ENCODE data around the gene STEAP1.
"Not testable (repeated sequence)": the region's sequence is repeated elsewhere in the genome, so short reads cannot be mapped to it uniquely, and the experiment has no call there.

The STEAP1 gene

DNA sequence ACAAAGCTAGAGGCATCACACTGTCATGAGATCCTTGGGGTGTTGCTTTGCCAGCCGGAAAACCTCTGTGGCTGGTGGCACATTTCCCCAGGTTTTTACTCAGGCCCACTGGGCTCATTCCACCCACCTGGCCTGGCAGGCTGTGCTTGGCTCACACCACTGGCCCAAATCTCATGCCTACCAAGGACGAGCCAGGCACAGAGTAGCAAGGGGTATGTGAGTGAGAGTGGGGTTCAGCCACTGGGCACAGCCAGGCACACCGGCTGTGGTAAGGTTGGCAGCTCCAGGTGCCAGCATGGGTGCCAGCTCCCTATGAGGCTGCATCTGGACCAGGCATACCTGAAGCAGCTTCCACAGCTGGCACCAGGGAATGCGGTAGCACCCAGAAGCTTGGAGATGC is 21.4 kb downstream of the STEAP1 start:
- DNase-seq: no peak

DNA sequence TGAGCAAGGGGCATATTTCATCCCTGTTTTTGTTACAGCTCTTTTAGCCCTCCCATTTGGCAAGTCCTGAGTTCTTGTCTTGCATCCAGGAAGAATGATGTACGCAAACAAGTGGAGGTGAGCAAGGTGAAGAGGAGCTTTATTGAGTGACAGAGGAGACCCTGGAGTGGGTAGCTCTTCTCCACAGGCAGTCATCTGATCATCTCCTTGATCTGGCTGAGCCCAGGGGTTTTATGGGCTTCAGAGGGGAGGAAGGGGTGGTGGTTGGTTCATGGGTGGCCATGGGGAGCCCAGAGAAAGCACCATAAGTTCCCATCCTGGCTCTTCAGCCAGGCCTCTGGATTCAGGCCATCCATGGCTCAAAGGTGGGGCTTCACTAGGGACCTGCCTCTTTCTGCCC is 21.9 kb downstream of the STEAP1 start:
- no peak for DNase-seq

DNA sequence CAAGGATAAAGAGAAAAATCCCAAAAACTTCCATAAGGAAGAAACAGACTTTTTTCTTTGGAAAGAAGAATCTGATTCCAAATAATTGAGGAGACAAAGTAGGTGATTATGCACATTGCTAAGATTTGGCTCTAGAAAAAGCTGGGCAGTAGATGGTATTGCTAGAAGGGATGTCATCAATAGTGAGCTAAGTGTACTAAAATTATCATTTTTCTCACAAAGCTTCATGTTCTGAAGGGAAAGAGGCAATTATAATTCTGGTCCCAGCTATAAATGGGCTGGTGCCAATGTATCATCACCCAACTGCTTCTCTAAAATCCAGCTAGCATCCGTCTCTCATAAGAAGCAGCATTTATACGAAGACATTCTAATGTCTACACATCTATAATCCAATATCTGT is 23.9 kb downstream of the STEAP1 start:
- DNase-seq: no peak

DNA sequence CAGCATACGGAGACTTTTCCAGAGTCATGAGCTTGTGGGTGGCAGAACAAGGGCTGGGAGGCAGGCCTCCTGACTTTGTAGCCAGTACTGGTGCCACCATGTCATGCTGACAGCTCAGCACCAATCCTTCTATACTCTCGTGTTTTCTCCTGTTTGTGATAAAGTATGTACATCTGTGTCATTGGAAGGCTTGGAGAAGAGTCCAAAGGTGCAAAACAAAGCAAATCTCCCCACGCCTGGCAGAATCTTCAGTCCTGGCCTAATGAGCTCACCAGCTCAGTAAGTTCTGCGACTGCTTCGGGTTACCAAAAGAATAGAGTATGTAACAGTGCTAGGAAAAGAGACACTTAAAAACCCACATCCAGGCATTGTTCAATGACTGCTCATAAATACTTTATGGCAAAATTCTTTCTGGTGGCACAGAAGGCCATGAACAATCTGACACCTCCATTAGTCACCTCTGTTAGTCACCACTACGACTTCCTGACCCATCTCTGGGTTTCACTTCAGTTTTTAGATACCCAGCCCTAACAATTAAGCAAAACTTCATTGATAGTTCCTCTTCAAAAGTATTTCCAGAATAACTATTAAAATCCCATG is 24.5 kb downstream of the STEAP1 start:
- DNase-seq: no peak

DNA sequence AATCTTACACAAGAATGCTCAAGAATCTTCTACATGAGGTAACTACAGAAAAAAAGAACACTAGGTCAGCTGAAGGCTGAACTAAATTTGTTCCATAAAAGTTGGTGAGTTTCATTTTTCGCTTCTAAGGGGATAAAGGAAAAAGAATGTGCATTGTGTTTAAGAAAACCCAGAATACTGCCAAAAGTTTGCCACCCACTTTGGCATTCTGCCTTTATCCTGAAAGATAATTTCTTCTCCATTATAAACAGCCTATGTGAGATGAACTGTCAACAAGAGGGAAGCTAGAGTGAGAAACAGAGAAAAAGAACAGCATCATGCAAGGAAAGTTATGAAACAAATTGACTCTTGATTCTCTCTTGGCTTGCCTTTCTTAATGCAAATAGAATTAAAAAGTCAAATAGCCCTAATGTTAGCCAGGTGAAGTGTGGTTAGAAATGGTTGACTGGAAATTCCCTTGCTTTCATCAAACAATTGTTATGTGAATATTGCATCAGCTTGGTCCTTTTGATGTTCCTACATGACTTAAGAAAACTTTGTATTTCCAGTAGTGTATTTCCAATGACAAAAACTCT is 25.8 kb downstream of the STEAP1 start:
- DNase-seq: no peak

DNA sequence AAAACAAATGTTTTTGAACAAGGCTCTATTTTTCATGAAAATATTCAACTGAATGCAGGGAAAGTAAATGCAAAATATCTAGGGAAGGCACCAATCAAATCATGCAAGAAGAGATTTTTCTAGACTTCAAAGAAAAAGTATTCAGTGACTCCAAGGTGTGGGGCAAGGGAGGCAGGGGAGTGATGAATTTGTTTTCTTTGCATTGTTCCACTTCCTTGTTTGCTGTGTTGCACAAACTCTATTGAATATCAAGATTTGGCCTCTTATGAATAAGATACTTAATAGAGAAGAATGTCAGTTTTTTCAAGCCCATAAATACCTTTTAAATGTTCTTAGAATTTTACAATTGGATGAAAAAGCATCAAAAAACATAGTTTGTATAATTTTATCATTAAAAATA is 26.4 kb downstream of the STEAP1 start:
- no peak for DNase-seq

DNA sequence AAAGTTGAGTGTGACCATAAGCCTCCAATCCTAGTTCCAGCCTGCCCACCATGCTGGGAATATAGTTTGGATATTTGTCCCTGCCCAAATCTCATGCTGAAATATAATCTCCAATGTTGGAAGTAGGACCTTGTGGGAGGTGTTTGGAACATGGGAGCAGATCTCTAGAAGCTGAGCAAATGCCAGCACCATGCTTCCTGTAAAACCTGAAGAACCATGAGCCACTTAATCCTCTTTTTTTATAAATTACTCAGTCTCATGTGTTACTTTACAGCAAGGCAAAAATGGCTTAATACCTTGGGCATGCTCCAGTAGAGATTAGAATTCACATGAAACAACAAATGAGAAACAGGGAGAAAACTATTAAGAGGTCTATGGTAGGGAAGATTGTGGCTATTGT is 27.2 kb downstream of the STEAP1 start:
- DNase-seq: no peak

DNA sequence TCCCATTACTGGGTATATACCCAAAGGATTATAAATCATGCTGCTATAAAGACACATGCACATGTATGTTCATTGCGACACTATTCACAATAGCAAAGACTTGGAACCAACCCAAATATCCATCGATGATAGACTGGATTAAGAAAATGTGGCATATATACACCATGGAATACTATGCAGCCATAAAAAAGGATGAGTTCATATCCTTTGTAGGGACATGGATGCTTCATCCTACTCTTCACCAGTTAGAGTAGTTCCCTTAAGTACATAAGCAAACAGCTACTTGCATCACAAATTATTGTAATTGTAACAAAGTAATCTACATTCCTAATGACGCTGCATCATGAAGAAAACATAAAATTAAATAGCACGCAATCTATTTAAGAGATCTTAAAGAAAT is 32.0 kb downstream of the STEAP1 start:
- not testable (repeated sequence) for DNase-seq

DNA sequence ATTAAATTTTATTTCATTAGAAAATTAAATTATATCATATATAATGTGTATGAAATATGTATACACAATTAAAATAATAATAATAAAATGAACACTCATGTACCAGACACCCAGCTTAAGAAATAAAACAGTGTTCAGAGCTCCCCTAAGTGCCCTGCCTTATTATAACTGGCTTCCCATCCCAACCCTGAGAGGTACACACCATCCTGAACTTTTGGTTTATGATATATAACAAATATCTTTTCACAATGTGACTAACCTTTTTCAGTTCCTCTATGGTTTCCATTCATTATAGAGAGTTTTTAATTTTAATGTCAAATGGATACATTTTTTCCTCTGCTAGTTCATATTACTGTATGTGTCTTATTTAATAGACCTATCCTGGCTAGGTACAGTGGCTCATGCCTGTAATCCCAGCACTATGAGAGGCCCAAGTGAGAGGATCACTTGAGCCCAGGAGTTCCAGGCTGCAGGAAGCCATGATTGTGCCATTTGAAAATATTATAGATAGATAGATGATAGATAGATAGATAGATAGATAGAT is 33.3 kb downstream of the STEAP1 start:
- no peak for DNase-seq

DNA sequence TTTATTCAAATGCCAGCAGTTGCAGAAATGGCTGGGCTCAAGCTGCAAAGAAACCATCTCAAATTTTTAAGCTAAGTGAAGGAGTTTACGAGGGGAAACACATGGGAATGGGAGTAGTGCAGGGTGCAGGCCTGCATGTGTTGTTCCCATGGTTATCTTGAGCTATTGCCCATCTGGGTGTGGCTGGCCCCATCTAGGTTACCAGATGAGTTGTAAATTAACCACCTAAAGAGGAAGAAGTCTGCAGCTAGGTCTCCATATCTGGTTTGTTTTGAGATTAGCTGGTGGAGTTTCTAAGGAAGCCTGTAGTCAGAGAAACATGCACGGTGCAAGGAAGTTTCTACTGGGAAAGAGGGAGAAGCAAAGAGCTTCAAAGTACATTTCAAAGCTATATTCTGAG is 34.0 kb downstream of the STEAP1 start:
- no peak for DNase-seq

DNA sequence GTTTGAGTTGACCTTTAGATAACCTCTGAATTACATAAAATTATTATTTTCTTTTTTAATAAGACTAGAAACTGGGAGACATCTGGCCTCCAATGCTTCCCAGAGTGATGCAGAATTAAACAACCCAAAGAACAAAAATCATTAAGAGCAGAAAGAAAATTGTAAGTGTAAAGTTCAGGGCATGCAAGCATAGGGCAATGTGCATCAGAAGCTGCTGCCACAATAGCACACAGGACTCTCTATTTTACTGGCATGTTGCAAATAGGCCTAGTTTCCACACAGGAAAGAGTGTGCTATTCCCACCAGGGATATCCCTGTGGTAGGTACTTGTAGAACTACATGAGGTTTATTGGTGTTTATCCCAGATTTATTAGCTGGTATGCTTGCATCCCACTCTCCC is 36.7 kb downstream of the STEAP1 start:
- no peak for DNase-seq

DNA sequence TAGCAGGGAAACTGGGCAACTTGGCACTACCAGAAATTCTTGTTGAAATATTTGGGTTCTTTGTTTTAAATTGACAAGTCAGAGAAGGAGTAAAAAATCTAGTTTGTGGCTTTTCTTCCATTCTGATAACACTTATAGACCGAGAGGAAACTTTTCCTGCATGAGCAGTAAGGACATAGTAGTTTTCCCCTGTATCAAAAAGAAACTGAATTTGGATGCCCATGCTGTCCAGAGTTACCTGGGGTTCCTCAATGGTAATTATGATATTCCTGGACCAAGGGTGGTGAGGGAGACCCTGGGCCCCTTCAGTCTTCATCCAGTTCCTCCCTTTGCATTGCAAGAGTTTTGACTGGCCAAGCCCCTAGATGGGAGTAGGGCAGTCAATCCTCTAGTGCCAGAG is 37.4 kb downstream of the STEAP1 start:
- DNase-seq: no peak

DNA sequence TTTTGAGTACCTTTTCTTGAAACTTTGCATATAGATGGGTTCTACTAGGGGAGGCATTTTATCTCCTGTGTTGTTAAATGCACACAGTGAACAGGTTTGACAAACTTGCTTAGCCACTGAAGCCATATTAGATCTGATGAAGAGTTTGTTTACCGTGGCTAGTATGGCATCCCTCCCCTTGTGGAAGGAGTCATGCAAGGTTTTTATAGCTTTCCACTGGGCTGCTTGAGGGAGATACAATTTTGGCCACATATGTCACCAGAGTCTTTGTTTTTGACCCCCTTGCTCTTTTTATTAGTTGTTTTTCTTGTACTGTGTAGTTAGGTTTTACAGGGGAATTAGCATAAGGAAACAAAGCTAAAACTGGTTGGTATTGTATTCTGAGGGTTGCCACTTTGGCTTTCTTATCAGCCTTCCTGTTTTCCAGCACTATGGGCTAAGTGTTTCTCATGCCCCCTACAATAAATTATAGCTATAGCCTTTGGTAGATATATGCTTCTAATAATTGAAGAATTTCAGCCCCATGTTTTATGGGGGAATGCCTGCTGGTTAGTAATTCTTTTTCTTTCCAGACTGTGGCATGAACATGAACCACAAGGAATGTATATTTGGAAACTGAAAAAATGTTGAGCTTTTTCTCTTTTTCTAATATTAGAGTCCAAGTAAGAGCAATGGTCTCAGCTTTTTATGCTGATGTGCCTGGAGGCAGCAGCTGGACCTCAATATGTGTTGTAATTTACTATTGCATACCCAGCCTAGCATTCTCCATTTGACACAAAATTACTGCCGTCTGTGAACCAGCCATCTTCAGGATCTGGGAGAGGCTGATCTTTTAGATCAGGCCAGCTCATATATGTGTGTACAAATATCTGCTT is 38.8 kb downstream of the STEAP1 start:
- DNase-seq: no peak

DNA sequence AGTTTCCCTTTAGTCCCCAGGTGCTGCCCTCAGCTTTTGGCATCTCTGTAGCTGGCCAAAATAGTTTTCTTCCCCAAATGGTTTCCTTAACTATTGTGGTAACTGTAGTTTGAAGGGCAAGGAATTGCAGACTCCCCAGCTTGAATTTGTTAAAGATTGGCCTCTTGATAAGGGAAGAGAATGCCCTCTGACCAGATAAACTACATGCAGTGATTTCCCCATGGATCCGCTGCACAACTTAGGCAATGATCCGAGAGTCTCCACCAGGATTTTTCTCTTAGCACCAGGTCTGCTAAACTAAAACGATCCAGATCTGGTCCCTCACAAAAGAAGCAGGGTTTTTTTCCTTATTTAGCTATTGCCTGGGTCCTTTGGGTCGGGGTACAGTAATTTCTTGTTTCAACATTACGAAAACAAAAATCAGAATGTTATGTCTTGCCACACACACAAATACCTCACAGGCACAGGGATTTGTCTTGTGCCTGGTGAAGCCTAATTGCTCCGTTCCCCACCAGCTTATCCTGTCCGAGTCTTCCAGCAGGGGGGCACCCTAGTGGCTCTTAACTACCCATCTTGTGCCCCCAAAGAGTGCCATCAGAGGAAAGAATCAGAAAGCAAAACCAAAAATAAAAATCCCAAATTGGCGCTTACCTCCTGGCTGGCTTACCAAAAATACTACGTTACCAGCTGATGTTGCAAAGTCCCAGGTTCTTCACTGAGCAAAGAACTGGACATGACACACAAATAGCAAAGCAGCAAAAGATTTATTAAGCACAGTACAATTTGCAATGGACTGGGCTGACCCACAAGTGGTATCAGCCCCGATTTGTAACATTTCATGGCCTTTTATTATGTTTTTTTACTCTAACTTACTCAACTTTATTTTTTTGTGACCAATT is 40.9 kb downstream of the STEAP1 start:
- no peak for DNase-seq

DNA sequence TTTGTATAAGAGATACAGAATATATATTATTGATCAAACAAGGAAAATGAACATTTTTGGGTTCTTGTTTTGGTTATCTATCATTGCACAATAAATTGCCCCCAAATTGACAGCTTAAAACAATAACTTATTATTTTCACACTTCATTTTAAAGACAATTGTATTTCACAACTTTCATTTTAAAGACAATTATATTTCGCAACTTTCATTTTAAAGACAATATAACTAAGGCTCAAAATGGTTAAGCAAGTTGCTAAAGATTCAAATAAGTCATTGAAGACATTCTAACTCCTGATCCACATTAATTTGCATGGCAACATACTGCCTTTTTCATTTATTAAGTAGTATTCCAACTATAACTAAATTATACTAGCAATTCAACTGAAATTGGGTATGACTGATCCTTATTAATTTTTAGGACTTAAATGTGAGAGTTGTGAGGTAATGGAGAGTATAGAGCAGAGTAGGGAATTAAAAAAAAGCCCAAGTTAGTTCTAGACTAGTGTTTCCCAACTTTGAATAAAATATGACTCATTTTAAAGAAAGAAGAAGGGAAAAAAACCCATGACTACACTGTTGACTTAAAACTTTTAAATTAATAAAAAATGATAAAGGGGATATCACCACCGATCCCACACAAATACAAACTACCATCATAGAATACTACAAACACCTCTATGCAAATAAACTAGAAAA is 47.4 kb downstream of the STEAP1 start:
- no peak for DNase-seq

DNA sequence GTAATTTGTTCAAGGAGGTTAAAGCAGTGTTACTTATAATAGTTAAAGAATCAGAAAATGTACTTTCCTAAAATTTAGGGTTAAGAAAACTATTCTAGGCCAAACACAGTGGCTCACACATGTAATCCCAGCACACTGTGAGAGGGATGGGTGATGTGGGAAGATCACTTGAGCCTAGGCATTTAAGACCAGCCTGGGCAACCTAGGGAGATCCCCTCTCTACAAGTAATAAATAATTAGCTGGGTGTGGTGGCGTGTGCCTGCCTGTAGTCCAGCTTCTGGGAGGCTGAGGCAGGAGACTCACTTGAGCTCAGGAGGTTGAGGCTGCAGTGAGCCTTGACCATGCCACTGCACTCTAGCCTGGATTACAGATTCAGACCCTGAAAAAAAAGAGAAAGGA is 53.7 kb downstream of the STEAP1 start:
- DNase-seq: no peak

DNA sequence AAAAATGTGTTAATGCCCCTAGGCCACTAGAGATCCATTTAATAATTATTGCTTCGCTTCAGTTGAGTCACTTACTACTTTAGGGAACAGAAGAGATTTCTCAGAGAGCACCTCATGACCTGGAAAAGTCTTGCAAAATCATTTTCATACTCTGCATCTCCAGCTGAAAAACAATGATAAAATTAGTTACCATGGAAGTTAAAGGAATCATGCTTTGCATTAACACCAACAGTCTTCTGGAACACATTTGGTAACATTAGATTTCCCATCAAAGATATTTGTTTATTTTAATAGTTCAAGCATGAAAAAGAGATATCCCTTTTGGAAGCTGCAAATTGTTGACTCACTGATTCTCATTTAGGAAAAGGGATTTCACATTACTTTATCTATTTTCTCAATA is 55.5 kb downstream of the STEAP1 start:
- no peak for DNase-seq

DNA sequence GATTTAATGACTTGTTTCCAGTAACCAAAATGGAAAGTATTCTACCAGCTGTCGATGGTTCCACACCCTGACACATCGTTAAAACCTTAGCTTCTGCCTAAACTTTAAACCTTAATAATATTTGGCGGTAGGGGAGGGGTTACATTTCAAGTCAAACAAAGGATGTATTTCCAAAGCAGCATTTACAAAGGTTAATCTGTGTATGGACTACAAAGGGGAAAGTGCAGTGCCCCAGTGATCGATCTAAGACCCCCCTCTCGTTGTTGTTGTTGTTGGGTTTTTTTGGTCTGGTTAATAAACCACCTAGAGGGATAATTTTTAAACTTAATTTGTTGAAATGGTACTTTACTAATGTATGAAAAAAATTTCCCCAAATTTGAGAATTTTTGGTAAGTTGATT is 56.2 kb downstream of the STEAP1 start:
- no peak for DNase-seq

DNA sequence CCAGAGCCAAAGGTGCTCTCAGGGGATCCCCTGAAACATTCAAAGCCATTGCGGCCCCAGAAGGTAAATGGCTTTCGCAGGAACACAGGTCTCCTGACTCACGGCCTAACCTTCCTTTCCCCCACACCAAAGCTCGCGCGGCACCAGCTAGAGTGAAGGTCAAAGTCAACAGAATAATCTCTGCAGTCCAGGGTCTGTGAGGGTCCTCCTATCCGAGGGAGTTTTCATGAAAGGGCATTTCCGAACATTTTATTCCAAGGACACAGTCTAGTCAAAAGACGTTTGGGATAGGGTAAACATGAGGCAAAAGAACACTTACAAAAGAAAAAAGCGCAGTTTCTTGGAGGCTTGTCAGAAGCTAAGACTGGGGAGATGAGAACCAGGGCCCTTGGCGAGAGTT is 56.7 kb downstream of the STEAP1 start:
- DNase-seq: no peak

DNA sequence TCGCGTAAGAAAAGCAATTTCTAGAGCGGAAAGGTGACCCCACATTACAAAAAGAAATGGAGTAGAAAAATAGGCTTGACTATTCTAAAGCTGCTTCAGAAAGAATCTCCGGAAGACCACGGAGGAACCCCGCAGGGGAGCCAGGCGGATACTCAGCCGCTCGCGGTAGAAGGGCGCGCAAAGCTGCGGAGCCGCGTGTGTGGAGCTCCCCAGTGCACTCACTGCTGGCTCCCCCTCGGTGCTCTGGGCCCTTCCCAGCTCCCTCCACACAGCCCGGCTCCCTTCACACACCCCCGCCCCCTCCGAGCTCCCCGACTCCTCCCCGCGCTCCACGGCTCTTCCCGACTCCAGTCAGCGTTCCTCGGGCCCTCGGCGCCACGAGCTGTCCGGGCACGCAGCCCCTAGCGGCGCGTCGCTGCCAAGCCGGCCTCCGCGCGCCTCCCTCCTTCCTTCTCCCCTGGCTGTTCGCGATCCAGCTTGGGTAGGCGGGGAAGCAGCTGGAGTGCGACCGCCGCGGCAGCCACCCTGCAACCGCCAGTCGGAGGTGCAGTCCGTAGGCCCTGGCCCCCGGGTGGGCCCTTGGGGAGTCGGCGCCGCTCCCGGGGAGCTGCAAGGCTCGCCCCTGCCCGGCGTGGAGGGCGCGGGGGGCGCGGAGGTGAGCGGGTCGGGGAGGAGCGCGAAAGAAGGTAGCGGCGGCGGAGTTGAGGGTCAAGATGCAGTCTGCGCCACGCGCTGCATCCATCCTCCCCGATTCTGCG is 57.3 kb downstream of the STEAP1 start, which contains the start of gene STEAP2:
Gene STEAP2 (plus strand): TSS at position 350 of the 758 bp plus-strand sequence. CDS start 13,343 bp downstream, outside the sequence.
- peak; percentile 3 for DNase-seq

DNA sequence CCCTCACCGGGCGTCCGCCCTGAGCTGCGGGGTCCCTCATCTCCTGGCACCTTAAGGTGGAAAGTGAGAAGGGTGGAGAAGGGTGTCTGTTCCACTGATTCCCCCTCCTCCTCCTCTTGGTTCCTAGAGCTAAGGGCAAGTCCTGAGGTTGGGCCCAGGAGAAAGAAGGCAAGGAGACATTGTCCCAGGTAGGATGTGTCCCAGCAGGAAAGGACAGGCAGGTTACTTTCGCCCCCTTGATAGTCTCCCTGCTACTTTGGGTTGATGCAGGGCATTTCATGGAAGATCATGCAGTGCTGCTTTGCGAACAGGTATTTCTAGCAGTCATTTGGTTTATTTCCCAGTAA is 57.9 kb downstream of the STEAP1 start:
- no peak for DNase-seq

DNA sequence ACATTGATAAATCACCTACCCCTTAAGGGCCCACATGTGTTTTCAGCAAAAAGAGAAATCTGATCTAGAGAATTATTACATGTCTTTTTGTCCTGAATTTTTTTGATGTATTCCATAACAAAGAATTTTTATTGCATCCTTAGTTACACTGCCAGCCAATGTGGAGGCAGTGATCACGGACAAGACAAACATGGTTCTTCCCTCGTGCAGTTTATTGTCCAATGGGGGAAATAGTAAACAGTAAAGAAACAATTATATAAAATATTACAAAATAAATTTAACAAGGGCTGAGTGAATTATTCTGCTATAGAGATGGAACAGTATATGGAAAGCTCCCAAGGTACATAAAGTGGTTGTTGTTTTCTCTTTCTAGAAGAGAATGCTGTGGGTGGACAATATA is 59.3 kb downstream of the STEAP1 start:
- no peak for DNase-seq

All from NCI-H774 (cell line).